ENCODE measurements around the gene SRSF10. TPM values are rescaled to one million over a fixed set of nuclear protein-coding genes. Genes with fewer than 3 reads are reported as not detected.

The SRSF10 gene
- total and polyA plus RNA-seq, 7 donors: 42.6 to 105 (median 80.6) TPM

DNA sequence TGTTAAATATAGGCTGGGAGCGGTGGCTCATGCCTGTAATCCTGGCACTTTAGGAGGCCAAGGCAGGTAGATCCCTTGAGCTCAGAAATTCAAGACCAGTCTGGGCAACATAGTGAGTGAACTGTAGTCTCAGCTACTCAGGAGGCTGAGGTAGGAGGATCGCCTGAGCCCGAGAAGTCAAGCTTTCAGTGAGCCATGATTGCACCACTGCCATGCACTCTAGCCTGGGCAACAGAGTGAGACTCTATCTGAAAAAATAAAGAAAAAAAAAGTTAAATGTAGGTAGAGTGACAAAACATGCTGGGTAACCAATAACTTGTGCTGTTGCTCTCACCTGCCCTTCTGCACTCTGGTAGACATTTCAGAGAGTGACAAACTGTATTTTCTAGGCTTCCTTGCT is 25.0 kb upstream of the SRSF10 start:
- Histone ChIP-seq H3K4me1 (no peaks in the 10 kb centered on the region), H3K4me3 (no peak overlapping the region), H3K27ac (no peak overlapping the region), H3K36me3 (no peaks in the 10 kb centered on the region), H3K27me3 (no peaks in the 10 kb centered on the region), H3K9me3 (no peaks in the 10 kb centered on the region)
- TF ChIP-seq, protein P1, sequence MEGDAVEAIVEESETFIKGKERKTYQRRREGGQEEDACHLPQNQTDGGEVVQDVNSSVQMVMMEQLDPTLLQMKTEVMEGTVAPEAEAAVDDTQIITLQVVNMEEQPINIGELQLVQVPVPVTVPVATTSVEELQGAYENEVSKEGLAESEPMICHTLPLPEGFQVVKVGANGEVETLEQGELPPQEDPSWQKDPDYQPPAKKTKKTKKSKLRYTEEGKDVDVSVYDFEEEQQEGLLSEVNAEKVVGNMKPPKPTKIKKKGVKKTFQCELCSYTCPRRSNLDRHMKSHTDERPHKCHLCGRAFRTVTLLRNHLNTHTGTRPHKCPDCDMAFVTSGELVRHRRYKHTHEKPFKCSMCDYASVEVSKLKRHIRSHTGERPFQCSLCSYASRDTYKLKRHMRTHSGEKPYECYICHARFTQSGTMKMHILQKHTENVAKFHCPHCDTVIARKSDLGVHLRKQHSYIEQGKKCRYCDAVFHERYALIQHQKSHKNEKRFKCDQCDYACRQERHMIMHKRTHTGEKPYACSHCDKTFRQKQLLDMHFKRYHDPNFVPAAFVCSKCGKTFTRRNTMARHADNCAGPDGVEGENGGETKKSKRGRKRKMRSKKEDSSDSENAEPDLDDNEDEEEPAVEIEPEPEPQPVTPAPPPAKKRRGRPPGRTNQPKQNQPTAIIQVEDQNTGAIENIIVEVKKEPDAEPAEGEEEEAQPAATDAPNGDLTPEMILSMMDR (IDR thresholded peaks at IDR 0.05): no peak
- no peak for TF ChIP-seq POLR2AphosphoS5 (IDR thresholded peaks at IDR 0.05)
- intact Hi-C loops (cut with DNase I): no loop called here
- WGBS, 2 donors: 96 to 97% methylated on average over 3 of the region's 3 CpGs
- no peak for DNase-seq

DNA sequence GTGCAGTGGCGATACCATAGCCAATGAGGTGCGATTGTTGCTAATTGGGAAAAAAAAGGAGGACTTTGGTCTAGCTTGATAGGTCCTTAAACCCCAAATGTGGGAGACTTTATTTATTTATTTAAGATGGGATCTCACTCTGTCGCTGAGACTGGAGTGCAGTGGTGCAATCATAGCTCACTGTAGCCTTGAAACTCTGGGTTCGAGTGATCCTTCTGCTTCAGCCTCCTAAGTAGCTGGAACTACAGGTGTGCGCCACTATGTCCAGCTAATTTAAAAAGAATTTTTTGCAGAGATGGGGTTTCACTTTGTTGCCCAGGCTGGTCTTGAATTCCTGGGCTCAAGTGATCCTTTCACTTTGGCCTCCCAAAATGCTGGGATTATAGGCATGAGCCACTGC is 24.0 kb upstream of the SRSF10 start:
- Histone ChIP-seq H3K27me3 (no peaks in the 10 kb centered on the region), H3K4me3 (no peak overlapping the region), H3K9me3 (no peaks in the 10 kb centered on the region), H3K36me3 (no peaks in the 10 kb centered on the region), H3K27ac (no peak overlapping the region), H3K4me1 (peaks cover 0 to 4% (median 0%) of the 10 kb centered on the region in 4 donors)
- 93 to 95% methylated on average over 5 of the region's 5 CpGs for WGBS, 2 donors
- intact Hi-C loops (cut with DNase I): no loop called here
- no peak for TF ChIP-seq EP300 (IDR thresholded peaks at IDR 0.05)
- TF ChIP-seq POLR2A (IDR thresholded peaks at IDR 0.05): no peak
- TF ChIP-seq, protein P1 (IDR thresholded peaks at IDR 0.05): no peak
- no peak for TF ChIP-seq POLR2AphosphoS5 (IDR thresholded peaks at IDR 0.05)
- no peak for DNase-seq

DNA sequence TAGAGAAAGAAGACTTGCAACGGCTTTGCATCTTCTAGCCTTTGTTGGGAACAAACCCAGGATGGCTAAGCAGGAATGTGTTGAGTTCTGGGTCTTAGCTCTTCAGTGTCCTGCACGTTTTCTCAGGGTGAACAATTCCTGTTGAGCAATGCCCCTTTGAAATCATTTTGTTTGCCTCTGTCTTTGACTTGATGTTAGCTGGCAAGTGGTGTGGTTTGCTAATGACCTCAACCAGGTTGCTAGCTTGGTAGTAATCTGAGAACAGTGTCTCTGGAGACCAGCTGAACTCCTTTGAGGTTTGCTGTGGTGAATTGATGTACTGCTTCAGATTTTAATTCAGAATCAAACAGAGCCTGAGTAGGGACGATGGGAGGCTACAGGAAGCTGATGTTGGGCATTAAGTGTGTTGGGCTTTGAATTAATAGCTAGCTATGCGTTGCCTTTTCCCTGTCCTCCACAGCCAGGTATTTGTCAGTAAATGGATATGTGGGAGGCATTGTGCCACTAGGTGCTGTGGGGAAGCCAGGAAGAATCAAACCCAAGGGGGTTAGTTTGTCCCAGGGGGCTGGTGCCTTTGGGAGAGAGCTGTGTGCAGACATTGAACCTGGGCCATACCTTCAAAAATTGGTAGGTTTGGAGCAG is 23.3 kb upstream of the SRSF10 start:
- H3K9me3 ChIP-seq: no peaks in the 10 kb centered on the region
- no peak overlapping the region for H3K27ac ChIP-seq
- WGBS, 2 donors: 50 to 75% methylated on average over 4 of the region's 4 CpGs
- no peaks in the 10 kb centered on the region for H3K36me3 ChIP-seq
- intact Hi-C loops (cut with DNase I): no loop called here
- no peak overlapping the region for H3K4me3 ChIP-seq
- no peak for DNase-seq
- H3K4me1 ChIP-seq: peaks cover 0 to 8% (median 0%) of the 10 kb centered on the region in 4 donors
- no peak for TF ChIP-seq EP300 (IDR thresholded peaks at IDR 0.05)
- TF ChIP-seq, protein P1 (IDR thresholded peaks at IDR 0.05): no peak
- TF ChIP-seq POLR2AphosphoS5 (IDR thresholded peaks at IDR 0.05): no peak
- TF ChIP-seq POLR2A (IDR thresholded peaks at IDR 0.05): no peak
- H3K27me3 ChIP-seq: no peaks in the 10 kb centered on the region

DNA sequence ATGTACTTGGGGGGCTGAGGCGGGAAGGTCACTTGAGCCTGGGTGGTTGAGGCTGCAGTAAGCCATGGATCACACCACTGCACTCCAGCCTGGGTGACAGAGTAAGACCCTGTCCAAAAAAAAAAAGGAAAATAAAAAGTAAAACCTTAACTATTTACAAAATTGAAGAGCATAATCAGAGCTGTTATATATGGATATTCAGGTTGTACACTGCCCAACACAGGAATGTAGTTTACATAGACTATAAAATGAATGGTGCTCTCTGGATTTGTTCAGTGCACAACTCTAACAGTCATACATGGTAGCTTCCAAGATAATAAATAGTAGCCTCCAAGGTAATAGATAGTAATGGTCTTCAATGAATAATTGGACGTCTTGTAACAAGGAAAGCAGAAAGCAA is 22.6 kb upstream of the SRSF10 start:
- intact Hi-C loops (cut with DNase I): no loop called here
- no peak for DNase-seq
- Histone ChIP-seq H3K27me3 (no peaks in the 10 kb centered on the region), H3K27ac (no peak overlapping the region), H3K4me1 (peaks cover 0 to 8% (median 0%) of the 10 kb centered on the region in 4 donors), H3K4me3 (no peak overlapping the region), H3K36me3 (no peaks in the 10 kb centered on the region), H3K9me3 (no peaks in the 10 kb centered on the region)
- WGBS, 2 donors: 87 to 91% methylated on average over 2 of the region's 2 CpGs
- TF ChIP-seq POLR2AphosphoS5 (IDR thresholded peaks at IDR 0.05): no peak
- no peak for TF ChIP-seq POLR2A (IDR thresholded peaks at IDR 0.05)
- no peak for TF ChIP-seq EP300 (IDR thresholded peaks at IDR 0.05)
- TF ChIP-seq, protein P1 (IDR thresholded peaks at IDR 0.05): no peak

DNA sequence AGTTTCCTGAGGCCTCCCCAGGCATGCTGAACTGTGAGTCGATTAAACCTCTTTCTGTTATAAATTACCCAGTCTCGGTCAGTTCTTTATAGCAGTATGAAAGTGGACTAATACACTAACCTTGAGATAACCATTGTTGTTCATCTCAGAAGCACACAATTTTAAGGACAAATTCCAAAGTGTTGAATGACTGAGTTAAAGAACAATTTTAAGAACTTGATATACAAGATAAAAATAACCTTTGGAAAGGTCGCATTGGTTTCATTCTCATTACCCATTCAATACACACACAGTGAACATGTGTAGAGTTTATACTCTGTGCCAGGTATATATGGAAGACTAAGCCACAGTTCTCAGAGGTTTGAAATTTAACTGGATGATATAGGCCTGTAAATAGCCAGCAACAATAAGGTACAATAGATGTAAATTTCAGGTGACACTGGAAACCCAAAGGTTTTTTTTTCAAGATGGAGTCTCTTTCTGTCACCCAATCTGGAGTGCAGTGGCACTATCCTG is 19.1 kb upstream of the SRSF10 start:
- no peaks in the 10 kb centered on the region for H3K27me3 ChIP-seq
- H3K36me3 ChIP-seq: no peaks in the 10 kb centered on the region
- no peak for DNase-seq
- peak overlapping the region in 1 of 4 donors; percentile 6 for H3K27ac ChIP-seq
- no peak for TF ChIP-seq POLR2AphosphoS5 (IDR thresholded peaks at IDR 0.05)
- TF ChIP-seq, protein P1 (IDR thresholded peaks at IDR 0.05): no peak
- TF ChIP-seq EP300 (IDR thresholded peaks at IDR 0.05): no peak
- no peak for TF ChIP-seq POLR2A (IDR thresholded peaks at IDR 0.05)
- H3K4me1 ChIP-seq: peaks cover 0 to 8% (median 0%) of the 10 kb centered on the region in 4 donors
- 88% methylated on average over 3 of the region's 3 CpGs for WGBS, 2 donors
- H3K9me3 ChIP-seq: no peaks in the 10 kb centered on the region
- H3K4me3 ChIP-seq: no peak overlapping the region
- intact Hi-C loops (cut with DNase I): no loop called here
